Activated T-helper 1 cell treated with anti-CD3 and anti-CD28 coated beads, Interleukin-12 subunit alpha, Interleukin-12 subunit beta, Interleukin-2, Interleukin-4 antibody, amounts not matched to agents 30 ng/mL and 10 ng/mL and 1 ng/mL, durations not matched to agents 14 hours and 24 hours and 36 hours (primary cell): ENCODE results near the gene CLSTN2. TPM values are rescaled to one million over a fixed set of nuclear protein-coding genes. Genes with fewer than 3 reads are reported as not detected.

Experiments used
- DNase-seq: peaks from one replicate; pipeline ENCODE4 v3.0.0; 2021; ENCODE audit warnings: low spot score
- H3K27ac Mint-ChIP-seq: one replicate; pipeline ENCODE4 v1.8.0; 2021; ENCODE audit warnings: mild to moderate bottlenecking, mixed read lengths
- H3K27me3 Mint-ChIP-seq: one replicate; pipeline ENCODE4 v1.8.0; 2022; ENCODE audit warnings: mild to moderate bottlenecking, moderate library complexity, mixed read lengths; ENCODE audit not compliant: insufficient read depth
- H3K36me3 Mint-ChIP-seq: one replicate; pipeline ENCODE4 v1.8.0; 2021; ENCODE audit warnings: low read depth, mixed read lengths
- H3K4me1 Mint-ChIP-seq: one replicate; pipeline ENCODE4 v1.8.0; 2021; ENCODE audit warnings: low read depth, mixed read lengths
- H3K4me3 Mint-ChIP-seq: one replicate; pipeline ENCODE4 v1.8.0; 2021; ENCODE audit warnings: mild to moderate bottlenecking, moderate library complexity, mixed read lengths
- H3K9me3 Mint-ChIP-seq: one replicate; pipeline ENCODE4 v1.8.0; 2021; ENCODE audit warnings: mixed read lengths
- intact Hi-C: fragments of 100-400 bp; cut with micrococcal nuclease; formaldehyde crosslinking; loops from one replicate; pipeline ENCODE4 v1.15.1; 2024
- total RNA-seq: library from RNA; stranded (reverse); gene quantifications from 2 replicates; pipeline ENCODE4 v1.2.3, GENCODE V29; 2022

CLSTN2 gene
- total RNA-seq, 1 donor from 2014 or later: not detected

GRCh38 chr3:140570602-140571001, 635.6 kb downstream of the CLSTN2 start:
- no peaks in the 10 kb centered on the region for H3K9me3 Mint-ChIP-seq
- intact Hi-C loops: no loop called here
- no peak for DNase-seq

GRCh38 chr3:140571836-140572235, 636.9 kb downstream of the CLSTN2 start:
- Mint-ChIP-seq H3K36me3 (no peaks in the 10 kb centered on the region), H3K4me3 (no peak overlapping the region), H3K27me3 (no peaks in the 10 kb centered on the region), H3K4me1 (no peaks in the 10 kb centered on the region), H3K9me3 (no peaks in the 10 kb centered on the region), H3K27ac (no peak overlapping the region)
- no peak for DNase-seq
- intact Hi-C loops: no loop called here

More at GRCh38 chr3:140570602-140571001, 635.6 kb downstream of the CLSTN2 start:
- Mint-ChIP-seq H3K4me3 (no peak overlapping the region), H3K4me1 (no peaks in the 10 kb centered on the region), H3K36me3 (no peaks in the 10 kb centered on the region), H3K27me3 (no peaks in the 10 kb centered on the region), H3K27ac (no peak overlapping the region)

- Mint-ChIP-seq H3K27ac (no peak overlapping the region), H3K4me3 (no peak overlapping the region), H3K36me3 (no peaks in the 10 kb centered on the region), H3K27me3 (peaks cover 1% of the 10 kb centered on the region), H3K4me1 (no peaks in the 10 kb centered on the region), H3K9me3 (no peaks in the 10 kb centered on the region)
- DNase-seq: no peak
- intact Hi-C loops: no loop called here
Observed at GRCh38 chr3:140572334-140572733, 637.3 kb downstream of the CLSTN2 start.

- no peaks in the 10 kb centered on the region for H3K36me3 Mint-ChIP-seq
Observed at GRCh38 chr3:140573011-140573410, 638.0 kb downstream of the CLSTN2 start.

GRCh38 chr3:140574375-140574774, 639.4 kb downstream of the CLSTN2 start:
- Mint-ChIP-seq H3K36me3 (no peaks in the 10 kb centered on the region), H3K9me3 (no peaks in the 10 kb centered on the region), H3K27me3 (peaks cover 2% of the 10 kb centered on the region), H3K27ac (no peak overlapping the region), H3K4me1 (no peaks in the 10 kb centered on the region), H3K4me3 (no peak overlapping the region)
- DNase-seq: no peak
- intact Hi-C loops: no loop called here

More at GRCh38 chr3:140573011-140573410, 638.0 kb downstream of the CLSTN2 start:
- no peak for DNase-seq
- no peak overlapping the region for H3K27ac Mint-ChIP-seq
- H3K4me1 Mint-ChIP-seq: no peaks in the 10 kb centered on the region
- H3K27me3 Mint-ChIP-seq: peaks cover 2% of the 10 kb centered on the region
- no peak overlapping the region for H3K4me3 Mint-ChIP-seq
- no peaks in the 10 kb centered on the region for H3K9me3 Mint-ChIP-seq
- intact Hi-C loops: no loop called here

- Mint-ChIP-seq H3K9me3 (no peaks in the 10 kb centered on the region), H3K27ac (no peak overlapping the region), H3K36me3 (no peaks in the 10 kb centered on the region), H3K4me1 (no peaks in the 10 kb centered on the region), H3K27me3 (peaks cover 4% of the 10 kb centered on the region), H3K4me3 (no peak overlapping the region)
- DNase-seq: no peak
- intact Hi-C loops: no loop called here
Observed at GRCh38 chr3:140576449-140576848, 641.5 kb downstream of the CLSTN2 start.

GRCh38 chr3:140577911-140578310, 642.9 kb downstream of the CLSTN2 start:
- Mint-ChIP-seq H3K27ac (no peak overlapping the region), H3K36me3 (no peaks in the 10 kb centered on the region), H3K4me1 (no peaks in the 10 kb centered on the region), H3K27me3 (peaks cover 4% of the 10 kb centered on the region), H3K4me3 (no peak overlapping the region), H3K9me3 (no peaks in the 10 kb centered on the region)
- intact Hi-C loops: no loop called here
- no peak for DNase-seq

GRCh38 chr3:140579260-140579659, 644.3 kb downstream of the CLSTN2 start:
- Mint-ChIP-seq H3K27ac (no peak overlapping the region), H3K4me3 (no peak overlapping the region), H3K27me3 (peaks cover 6% of the 10 kb centered on the region), H3K36me3 (no peaks in the 10 kb centered on the region), H3K9me3 (no peaks in the 10 kb centered on the region), H3K4me1 (no peaks in the 10 kb centered on the region)
- intact Hi-C loops: no loop called here
- DNase-seq: no peak

- Mint-ChIP-seq H3K4me1 (no peaks in the 10 kb centered on the region), H3K4me3 (no peak overlapping the region), H3K27ac (no peak overlapping the region), H3K36me3 (no peaks in the 10 kb centered on the region), H3K9me3 (no peaks in the 10 kb centered on the region), H3K27me3 (peaks cover 6% of the 10 kb centered on the region)
- intact Hi-C loops: no loop called here
- no peak for DNase-seq
Observed at GRCh38 chr3:140580746-140581145, 645.8 kb downstream of the CLSTN2 start.

GRCh38 chr3:140584549-140584948, 649.6 kb downstream of the CLSTN2 start:
- Mint-ChIP-seq H3K4me1 (no peaks in the 10 kb centered on the region), H3K36me3 (no peaks in the 10 kb centered on the region), H3K27me3 (peaks cover 5% of the 10 kb centered on the region), H3K9me3 (no peaks in the 10 kb centered on the region), H3K4me3 (no peak overlapping the region), H3K27ac (no peak overlapping the region)
- no peak for DNase-seq
- intact Hi-C loops: no loop called here

GRCh38 chr3:140585828-140586227, 650.8 kb downstream of the CLSTN2 start:
- intact Hi-C loops: no loop called here
- H3K9me3 Mint-ChIP-seq: no peaks in the 10 kb centered on the region
- peaks cover 5% of the 10 kb centered on the region for H3K27me3 Mint-ChIP-seq
- H3K27ac Mint-ChIP-seq: no peak overlapping the region
- no peaks in the 10 kb centered on the region for H3K36me3 Mint-ChIP-seq
- no peak overlapping the region for H3K4me3 Mint-ChIP-seq
- no peak for DNase-seq
- no peaks in the 10 kb centered on the region for H3K4me1 Mint-ChIP-seq

- H3K36me3 Mint-ChIP-seq: no peaks in the 10 kb centered on the region
- no peaks in the 10 kb centered on the region for H3K4me1 Mint-ChIP-seq
- DNase-seq: no peak
- H3K4me3 Mint-ChIP-seq: no peak overlapping the region
- intact Hi-C loops: no loop called here
- H3K27ac Mint-ChIP-seq: no peak overlapping the region
- peaks cover 4% of the 10 kb centered on the region for H3K27me3 Mint-ChIP-seq
- H3K9me3 Mint-ChIP-seq: no peaks in the 10 kb centered on the region
Observed at GRCh38 chr3:140586311-140586710, 651.3 kb downstream of the CLSTN2 start.

GRCh38 chr3:140588558-140588957, 653.6 kb downstream of the CLSTN2 start:
- intact Hi-C loops: no loop called here
- H3K36me3 Mint-ChIP-seq: no peaks in the 10 kb centered on the region
- no peaks in the 10 kb centered on the region for H3K4me1 Mint-ChIP-seq
- no peak overlapping the region for H3K27ac Mint-ChIP-seq
- no peak for DNase-seq
- H3K27me3 Mint-ChIP-seq: peaks cover 6% of the 10 kb centered on the region
- no peak overlapping the region for H3K4me3 Mint-ChIP-seq
- H3K9me3 Mint-ChIP-seq: no peaks in the 10 kb centered on the region

- Mint-ChIP-seq H3K36me3 (no peaks in the 10 kb centered on the region), H3K9me3 (no peaks in the 10 kb centered on the region)
Observed at GRCh38 chr3:140593766-140594165, 658.8 kb downstream of the CLSTN2 start.

More at GRCh38 chr3:140593766-140594165, 658.8 kb downstream of the CLSTN2 start:
- intact Hi-C loops: no loop called here
- Mint-ChIP-seq H3K4me3 (no peak overlapping the region), H3K27me3 (peaks cover 3% of the 10 kb centered on the region), H3K27ac (no peak overlapping the region), H3K4me1 (no peaks in the 10 kb centered on the region)
- no peak for DNase-seq
